Endothelial cell of umbilical vein (primary cell): ENCODE data around the gene ST6GALNAC2.

Experiments
- EZH2 ChIP-seq: IDR thresholded peaks from 2 replicates; pipeline ENCODE4 v1.6.1; 2012; ENCODE audit warnings: borderline replicate concordance, low read depth, mild to moderate bottlenecking, moderate library complexity, low read length, inconsistent platforms; ENCODE audit not compliant: severe bottlenecking
- GATA2 ChIP-seq: IDR thresholded peaks from 2 replicates; pipeline ENCODE4 v1.7.0; 2011; ENCODE audit warnings: low read depth, mild to moderate bottlenecking, moderate library complexity, mixed read lengths, low read length; ENCODE audit not compliant: insufficient read length, insufficient read depth
- POLR2A ChIP-seq: IDR thresholded peaks from 2 replicates; pipeline ENCODE4 v1.6.1; 2012; ENCODE audit warnings: low read depth, mild to moderate bottlenecking, control low read depth, low read length
- TF ChIP-seq, protein P1 (sequence below), 2 donors: IDR thresholded peaks; 1 replicate in 1 of 2; 2 replicates in 1 of 2; pipeline ENCODE4 v1.5.1; 2011; ENCODE audit warnings: low read length in 2 of 2, mild to moderate bottlenecking in 2 of 2, moderate library complexity in 2 of 2, control low read depth in 1 of 2, inconsistent platforms in 1 of 2, low read depth in 1 of 2; ENCODE audit not compliant: insufficient read depth in 1 of 2; ENCODE audit errors: extremely low read depth in 1 of 2

DNA sequence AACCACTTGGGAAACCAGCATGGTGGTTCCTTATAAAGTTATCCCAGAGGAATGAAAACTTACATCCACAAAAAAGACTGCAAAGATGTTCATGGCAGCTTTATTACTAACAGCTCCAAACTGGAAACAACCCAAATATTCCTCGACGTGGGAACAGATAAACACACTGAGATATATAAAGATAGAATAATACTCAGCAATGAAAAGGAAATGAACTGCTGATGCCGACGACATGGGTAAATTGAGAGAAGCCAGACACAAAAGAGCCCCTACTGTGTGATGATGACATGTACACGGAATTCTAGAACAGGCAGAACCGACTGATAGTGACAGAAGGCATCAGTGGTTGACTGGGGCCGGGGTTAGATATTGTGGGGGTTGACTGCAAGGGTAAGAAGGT lies 36.1 kb downstream of the ST6GALNAC2 start:
- TF ChIP-seq, protein P1, sequence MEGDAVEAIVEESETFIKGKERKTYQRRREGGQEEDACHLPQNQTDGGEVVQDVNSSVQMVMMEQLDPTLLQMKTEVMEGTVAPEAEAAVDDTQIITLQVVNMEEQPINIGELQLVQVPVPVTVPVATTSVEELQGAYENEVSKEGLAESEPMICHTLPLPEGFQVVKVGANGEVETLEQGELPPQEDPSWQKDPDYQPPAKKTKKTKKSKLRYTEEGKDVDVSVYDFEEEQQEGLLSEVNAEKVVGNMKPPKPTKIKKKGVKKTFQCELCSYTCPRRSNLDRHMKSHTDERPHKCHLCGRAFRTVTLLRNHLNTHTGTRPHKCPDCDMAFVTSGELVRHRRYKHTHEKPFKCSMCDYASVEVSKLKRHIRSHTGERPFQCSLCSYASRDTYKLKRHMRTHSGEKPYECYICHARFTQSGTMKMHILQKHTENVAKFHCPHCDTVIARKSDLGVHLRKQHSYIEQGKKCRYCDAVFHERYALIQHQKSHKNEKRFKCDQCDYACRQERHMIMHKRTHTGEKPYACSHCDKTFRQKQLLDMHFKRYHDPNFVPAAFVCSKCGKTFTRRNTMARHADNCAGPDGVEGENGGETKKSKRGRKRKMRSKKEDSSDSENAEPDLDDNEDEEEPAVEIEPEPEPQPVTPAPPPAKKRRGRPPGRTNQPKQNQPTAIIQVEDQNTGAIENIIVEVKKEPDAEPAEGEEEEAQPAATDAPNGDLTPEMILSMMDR (IDR thresholded peaks at IDR 0.05; ENCODE audit: extremely low read depth in 1 of 2, insufficient read depth in 1 of 2, low read depth in 1 of 2, low read length in 2 of 2) = no peak
- TF ChIP-seq EZH2 = no peak
- no peak for TF ChIP-seq POLR2A
- TF ChIP-seq GATA2 = no peak
